Measurements from ENCODE around the gene FIBCD1.

FIBCD1 gene

DNA sequence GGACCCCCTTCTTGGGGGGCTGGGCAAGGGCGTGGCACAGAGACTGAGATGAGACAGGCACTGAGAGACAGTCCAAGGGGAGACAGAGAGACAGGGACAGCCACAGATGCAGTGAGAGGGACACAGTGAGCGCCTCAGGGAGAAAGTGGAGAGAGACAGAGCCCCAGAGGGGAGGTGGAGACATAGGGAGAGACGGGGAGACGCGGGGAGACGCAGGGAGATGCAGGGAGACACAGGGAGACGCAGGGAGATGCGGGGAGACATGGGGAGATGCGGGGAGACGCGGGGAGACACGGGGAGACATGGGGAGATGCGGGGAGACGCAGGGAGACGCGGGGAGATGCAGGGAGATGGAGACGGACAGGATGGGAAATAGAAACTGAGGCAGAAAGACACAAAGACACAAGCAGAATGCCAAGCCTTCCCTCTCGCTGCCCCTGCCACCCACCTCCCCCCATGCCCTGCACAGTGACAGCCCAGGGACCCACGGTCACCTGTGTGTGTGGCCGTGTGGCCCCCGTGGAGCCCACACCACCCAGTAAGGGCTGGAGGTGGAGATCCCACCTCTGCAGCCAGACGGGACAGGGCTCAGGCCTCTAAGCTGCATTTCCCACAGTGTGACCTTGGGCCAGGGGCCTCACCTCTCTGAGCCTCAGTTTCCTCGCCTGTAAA, 8.8 kb downstream of the FIBCD1 start:
- no peak for DNase-seq
- H3K36me3 ChIP-seq = no peaks in the 10 kb centered on the region
- H3K4me1 ChIP-seq = peaks cover 0 to 32% (median 3%) of the 10 kb centered on the region in 4 donors
- H3K27ac ChIP-seq = no peak overlapping the region
- intact Hi-C loops (cut with DNase I; ENCODE audit: low total_unique reads) = no loop called here
- no peak for TF ChIP-seq CTCF (IDR thresholded peaks at IDR 0.05)
- no peak overlapping the region for H3K4me3 ChIP-seq
- no peaks in the 10 kb centered on the region for H3K9me3 ChIP-seq
- H3K27me3 ChIP-seq = peaks cover 0 to 46% of the 10 kb centered on the region in 2 donors

GRCh38 chr9:130929571-130930038, 9.4 kb downstream of the FIBCD1 start:
- H3K9me3 ChIP-seq = no peaks in the 10 kb centered on the region
- no peak for TF ChIP-seq CTCF (IDR thresholded peaks at IDR 0.05)

DNA sequence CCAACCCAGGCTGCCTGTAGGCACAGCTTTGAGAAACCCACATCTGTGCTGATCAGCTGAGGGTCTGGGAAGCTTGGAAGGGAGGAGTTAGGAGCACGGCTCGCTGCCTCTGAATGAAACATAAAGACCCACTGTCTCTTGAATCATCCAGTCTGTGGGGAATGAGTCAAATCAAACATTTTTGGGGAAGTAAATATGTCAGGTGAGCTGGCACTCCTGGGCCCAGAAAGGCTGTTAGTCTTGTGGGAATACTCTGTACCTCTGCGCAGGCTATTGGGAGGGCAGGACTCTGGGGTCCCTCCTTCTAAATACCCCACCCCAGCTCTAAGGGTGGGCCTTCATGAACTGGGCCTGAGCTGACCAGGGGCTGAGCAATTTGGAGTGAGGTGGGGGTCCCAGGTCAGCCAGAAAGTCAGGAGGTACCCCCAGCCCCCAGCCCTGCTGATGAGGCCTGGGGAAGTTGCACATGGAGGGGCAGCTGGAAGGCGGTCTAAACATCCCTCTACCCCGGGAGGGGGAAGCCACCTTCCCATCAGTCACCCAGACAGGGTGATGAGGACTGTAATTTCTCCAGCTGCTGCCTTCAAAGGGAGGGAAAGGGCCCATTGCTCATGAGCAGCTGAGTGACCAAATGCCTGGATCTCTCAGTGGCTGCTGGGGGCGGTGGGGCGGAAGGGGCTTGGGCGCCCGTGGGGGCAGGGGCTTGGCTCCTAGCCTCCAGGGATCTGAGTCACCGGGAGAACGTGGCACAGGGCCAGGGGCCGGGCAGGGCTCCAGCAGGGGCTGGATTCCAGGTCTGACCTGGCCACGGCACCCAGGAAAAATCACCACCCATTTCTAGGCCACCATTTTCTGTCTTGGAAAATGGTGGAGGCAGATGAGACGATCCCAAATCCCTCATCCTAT, 10.8 kb downstream of the FIBCD1 start:
- Histone ChIP-seq H3K27me3 (peaks cover 0 to 45% of the 10 kb centered on the region in 2 donors), H3K27ac (no peak overlapping the region), H3K4me1 (peaks cover 0 to 24% (median 2%) of the 10 kb centered on the region in 4 donors), H3K4me3 (no peak overlapping the region), H3K9me3 (no peaks in the 10 kb centered on the region), H3K36me3 (no peaks in the 10 kb centered on the region)
- intact Hi-C loops (cut with DNase I; ENCODE audit: low total_unique reads) = no loop called here
- no peak for DNase-seq
- TF ChIP-seq CTCF (IDR thresholded peaks at IDR 0.05) = no peak

More at GRCh38 chr9:130929571-130930038, 9.4 kb downstream of the FIBCD1 start:
- Histone ChIP-seq H3K27ac (no peak overlapping the region), H3K27me3 (peaks cover 0 to 46% of the 10 kb centered on the region in 2 donors), H3K4me3 (no peak overlapping the region), H3K4me1 (peaks cover 0 to 32% (median 3%) of the 10 kb centered on the region in 4 donors), H3K36me3 (no peaks in the 10 kb centered on the region)
- no peak for DNase-seq
- intact Hi-C loops (cut with DNase I; ENCODE audit: low total_unique reads) = no loop called here

GRCh38 chr9:130927338-130927737, 11.7 kb downstream of the FIBCD1 start:
- DNase-seq = no peak
- no peak for TF ChIP-seq CTCF (IDR thresholded peaks at IDR 0.05)
- H3K9me3 ChIP-seq = no peaks in the 10 kb centered on the region
- intact Hi-C loops (cut with DNase I; ENCODE audit: low total_unique reads) = no loop called here
- H3K4me3 ChIP-seq = no peak overlapping the region
- peaks cover 0 to 19% (median 0%) of the 10 kb centered on the region in 4 donors for H3K4me1 ChIP-seq
- no peak overlapping the region for H3K27ac ChIP-seq
- H3K36me3 ChIP-seq = no peaks in the 10 kb centered on the region
- peaks cover 0 to 45% of the 10 kb centered on the region in 2 donors for H3K27me3 ChIP-seq

GRCh38 chr9:130925050-130925678, 13.9 kb downstream of the FIBCD1 start:
- TF ChIP-seq CTCF (IDR thresholded peaks at IDR 0.05) = no peak
- DNase-seq = no peak
- Histone ChIP-seq H3K36me3 (no peaks in the 10 kb centered on the region), H3K27ac (no peak overlapping the region), H3K4me3 (no peak overlapping the region), H3K9me3 (no peaks in the 10 kb centered on the region), H3K4me1 (peaks cover 0 to 15% (median 0%) of the 10 kb centered on the region in 4 donors), H3K27me3 (peaks cover 0 to 59% of the 10 kb centered on the region in 2 donors)
- intact Hi-C loops (cut with DNase I; ENCODE audit: low total_unique reads) = no loop called here

Measured in tibial artery (tissue), 4 donors.